ENCODE data around the gene SLC6A2. TPM values are rescaled to one million over a fixed set of nuclear protein-coding genes. Genes with fewer than 3 reads are reported as not detected.

SLC6A2 gene
- total RNA-seq, 2 donors from 2014 or later, result 0.16 TPM; not detected in 1

GRCh38 chr16:55622930-55623561 lies 32.7 kb upstream of the SLC6A2 start:
- no peak overlapping the region for H3K27ac ChIP-seq
- H3K9ac ChIP-seq (ENCODE audit: low read depth in 2 of 2, low read length in 2 of 2), result no peak overlapping the region
- TF ChIP-seq, protein P1, sequence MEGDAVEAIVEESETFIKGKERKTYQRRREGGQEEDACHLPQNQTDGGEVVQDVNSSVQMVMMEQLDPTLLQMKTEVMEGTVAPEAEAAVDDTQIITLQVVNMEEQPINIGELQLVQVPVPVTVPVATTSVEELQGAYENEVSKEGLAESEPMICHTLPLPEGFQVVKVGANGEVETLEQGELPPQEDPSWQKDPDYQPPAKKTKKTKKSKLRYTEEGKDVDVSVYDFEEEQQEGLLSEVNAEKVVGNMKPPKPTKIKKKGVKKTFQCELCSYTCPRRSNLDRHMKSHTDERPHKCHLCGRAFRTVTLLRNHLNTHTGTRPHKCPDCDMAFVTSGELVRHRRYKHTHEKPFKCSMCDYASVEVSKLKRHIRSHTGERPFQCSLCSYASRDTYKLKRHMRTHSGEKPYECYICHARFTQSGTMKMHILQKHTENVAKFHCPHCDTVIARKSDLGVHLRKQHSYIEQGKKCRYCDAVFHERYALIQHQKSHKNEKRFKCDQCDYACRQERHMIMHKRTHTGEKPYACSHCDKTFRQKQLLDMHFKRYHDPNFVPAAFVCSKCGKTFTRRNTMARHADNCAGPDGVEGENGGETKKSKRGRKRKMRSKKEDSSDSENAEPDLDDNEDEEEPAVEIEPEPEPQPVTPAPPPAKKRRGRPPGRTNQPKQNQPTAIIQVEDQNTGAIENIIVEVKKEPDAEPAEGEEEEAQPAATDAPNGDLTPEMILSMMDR (IDR thresholded peaks at IDR 0.05), result no peak
- H3K27me3 ChIP-seq, result no peaks in the 10 kb centered on the region
- no peaks in the 10 kb centered on the region for H3K4me1 ChIP-seq
- H3K4me3 ChIP-seq, result no peak overlapping the region
- no peaks in the 10 kb centered on the region for H3K36me3 ChIP-seq
- no peak for DNase-seq
- intact Hi-C loops (cut with DNase I), result no loop called here
- no peaks in the 10 kb centered on the region for H3K9me3 ChIP-seq

- H3K4me3 ChIP-seq, result no peak overlapping the region
- TF ChIP-seq, protein P1 (IDR thresholded peaks at IDR 0.05), result no peak
- H3K9me3 ChIP-seq, result no peaks in the 10 kb centered on the region
- no peak overlapping the region for H3K9ac ChIP-seq (ENCODE audit: low read depth in 2 of 2, low read length in 2 of 2)
- DNase-seq, result no peak
- intact Hi-C loops (cut with DNase I), result no loop called here
- no peak overlapping the region for H3K27ac ChIP-seq
- H3K36me3 ChIP-seq, result no peaks in the 10 kb centered on the region
- no peaks in the 10 kb centered on the region for H3K27me3 ChIP-seq
- no peaks in the 10 kb centered on the region for H3K4me1 ChIP-seq
Observed at GRCh38 chr16:55623640-55624039, 32.1 kb upstream of the SLC6A2 start.

DNA sequence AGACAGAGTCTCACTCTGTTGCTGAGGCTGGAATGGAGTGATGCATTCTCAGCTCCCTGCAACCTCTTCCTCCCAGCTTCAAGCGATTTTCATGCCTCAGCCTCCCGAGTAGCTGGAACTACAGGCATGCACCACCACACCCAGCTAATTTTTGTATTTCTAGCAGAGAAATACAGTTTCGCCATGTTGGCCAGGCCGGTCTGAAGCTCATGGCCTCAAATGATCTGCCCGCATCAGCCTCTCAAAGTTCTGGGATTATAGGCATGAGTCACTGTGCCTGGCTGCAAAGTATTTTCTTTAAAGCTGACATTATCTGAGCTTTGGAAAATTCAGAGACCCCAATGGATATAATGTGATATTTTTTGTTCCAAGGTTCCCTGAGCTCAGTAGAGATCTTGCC lies 31.1 kb upstream of the SLC6A2 start:
- Histone ChIP-seq H3K4me3 (no peak overlapping the region), H3K36me3 (no peaks in the 10 kb centered on the region), H3K4me1 (no peaks in the 10 kb centered on the region), H3K27me3 (no peaks in the 10 kb centered on the region), H3K27ac (no peak overlapping the region), H3K9ac (ENCODE audit: low read depth in 2 of 2, low read length in 2 of 2) (no peak overlapping the region), H3K9me3 (no peaks in the 10 kb centered on the region)
- TF ChIP-seq, protein P1 (IDR thresholded peaks at IDR 0.05), result no peak
- no peak for DNase-seq
- intact Hi-C loops (cut with DNase I), result no loop called here

DNA sequence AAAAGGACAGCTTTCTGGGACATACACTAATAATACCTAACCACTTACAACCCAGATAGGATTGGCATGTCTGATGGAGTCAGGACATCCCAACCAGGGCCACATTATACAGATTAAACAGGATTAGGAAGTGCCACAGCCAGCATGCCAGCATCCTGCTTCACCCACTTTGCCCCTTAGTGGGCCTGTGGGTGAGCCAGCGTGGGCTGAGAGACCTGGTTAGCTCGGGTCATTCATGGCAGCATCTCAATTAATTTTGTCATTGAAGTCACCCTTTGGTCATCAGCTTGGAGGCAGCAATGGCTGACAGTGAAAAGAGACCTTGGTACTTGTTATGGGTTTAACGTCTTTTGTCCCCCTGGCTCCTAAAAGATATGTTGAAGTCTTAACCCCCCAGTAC lies 29.9 kb upstream of the SLC6A2 start:
- Histone ChIP-seq H3K27me3 (no peaks in the 10 kb centered on the region), H3K36me3 (no peaks in the 10 kb centered on the region), H3K27ac (no peak overlapping the region), H3K9me3 (no peaks in the 10 kb centered on the region), H3K4me3 (no peak overlapping the region), H3K4me1 (no peaks in the 10 kb centered on the region), H3K9ac (ENCODE audit: low read depth in 2 of 2, low read length in 2 of 2) (no peak overlapping the region)
- DNase-seq, result no peak
- TF ChIP-seq, protein P1 (IDR thresholded peaks at IDR 0.05), result no peak
- intact Hi-C loops (cut with DNase I), result no loop called here

DNA sequence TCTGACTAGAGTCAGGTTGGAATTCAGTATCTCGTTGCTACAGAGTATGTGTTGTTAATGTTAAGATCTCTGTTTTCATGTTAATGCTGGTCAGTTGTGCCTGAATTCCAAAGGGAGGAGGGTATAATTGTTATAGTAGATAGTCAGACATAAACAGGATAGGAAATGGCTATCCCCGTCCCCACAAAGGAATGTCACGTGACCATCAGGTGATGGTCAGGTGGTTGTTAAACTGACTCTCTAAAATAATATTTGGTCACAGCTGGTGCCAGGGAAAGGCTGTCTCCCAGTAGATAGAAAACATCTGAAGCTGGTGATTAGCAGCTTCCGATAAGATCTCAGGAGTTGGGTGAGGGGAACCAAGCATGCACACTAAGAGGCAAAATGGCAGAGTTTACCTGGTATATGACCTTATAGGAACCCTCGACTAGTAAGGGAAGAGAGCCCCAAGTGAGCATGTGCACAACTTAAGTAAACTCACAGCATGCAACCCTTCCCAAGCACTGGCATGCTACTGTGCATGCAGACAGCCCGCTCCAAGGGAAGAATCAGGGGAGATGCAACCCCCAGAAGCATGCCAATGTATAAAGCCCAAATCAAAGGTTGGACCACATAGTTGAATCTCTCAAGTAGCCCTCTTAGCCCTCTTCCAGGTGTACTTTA lies 27.4 kb upstream of the SLC6A2 start:
- H3K4me1 ChIP-seq, result no peaks in the 10 kb centered on the region
- intact Hi-C loops (cut with DNase I), result no loop called here
- H3K9me3 ChIP-seq, result no peaks in the 10 kb centered on the region
- H3K36me3 ChIP-seq, result no peaks in the 10 kb centered on the region
- no peak overlapping the region for H3K4me3 ChIP-seq
- no peak overlapping the region for H3K27ac ChIP-seq
- DNase-seq, result no peak
- TF ChIP-seq, protein P1 (IDR thresholded peaks at IDR 0.05), result no peak
- no peaks in the 10 kb centered on the region for H3K27me3 ChIP-seq
- H3K9ac ChIP-seq (ENCODE audit: low read depth in 2 of 2, low read length in 2 of 2), result no peak overlapping the region

Data from colonic mucosa (tissue), 4 donors.